MM.1S (cell line): ENCODE results near the gene DOCK4.
"Not testable (repeated sequence)": the region's sequence is repeated elsewhere in the genome, so short reads cannot be mapped to it uniquely, and the experiment has no call there.

Experiments used
- DNase-seq: peaks from one replicate; pipeline ENCODE4 v3.0.0-alpha.2; 2015
- H2AFZ ChIP-seq: fragments of 300-600 bp; sonication (generic); 2 replicates; pipeline ENCODE4 v1.6.0; 2016; ENCODE audit warnings: antibody characterized with exemption, low read length
- H3F3A ChIP-seq: fragments of 300-600 bp; sonication (generic); 2 replicates; pipeline ENCODE4 v1.6.1; 2016; ENCODE audit warnings: mild to moderate bottlenecking, antibody characterized with exemption, low read length, moderate library complexity, mixed read lengths; ENCODE audit not compliant: insufficient read depth
- H3K27ac ChIP-seq: fragments of 300-600 bp; sonication (generic); 2 replicates; pipeline ENCODE4 v1.5.1; 2016; ENCODE audit warnings: mild to moderate bottlenecking, low read length
- H3K27me3 ChIP-seq: fragments of 300-600 bp; sonication (generic); replicated peaks from 2 replicates; pipeline ENCODE4 v1.6.0; 2016; ENCODE audit warnings: low read length; ENCODE audit not compliant: insufficient read depth
- H3K36me3 ChIP-seq: fragments of 300-600 bp; sonication (generic); replicated peaks from 2 replicates; pipeline ENCODE4 v1.6.1; 2016; ENCODE audit warnings: mild to moderate bottlenecking, low read length, mixed read lengths; ENCODE audit not compliant: insufficient read depth
- H3K4me1 ChIP-seq: fragments of 300-600 bp; sonication (generic); 2 replicates; pipeline ENCODE4 v1.6.1; 2016; ENCODE audit warnings: low read length, mixed read lengths
- H3K4me2 ChIP-seq: fragments of 300-600 bp; sonication (generic); 2 replicates; pipeline ENCODE4 v1.6.0; 2016; ENCODE audit warnings: low read depth, low read length
- H3K4me3 ChIP-seq: fragments of 300-600 bp; sonication (generic); 2 replicates; pipeline ENCODE4 v1.5.1; 2016; ENCODE audit warnings: low read length, mixed read lengths
- H3K79me2 ChIP-seq: fragments of 300-600 bp; sonication (generic); 2 replicates; pipeline ENCODE4 v1.6.1; 2016; ENCODE audit warnings: mixed run types, low read length, mixed read lengths
- H3K9ac ChIP-seq: fragments of 300-600 bp; sonication (generic); 2 replicates; pipeline ENCODE4 v1.6.1; 2016; ENCODE audit warnings: low read length, mixed read lengths
- H3K9me2 ChIP-seq: fragments of 300-600 bp; sonication (generic); replicated peaks from 2 replicates; pipeline ENCODE4 v1.6.1; 2016; ENCODE audit warnings: mild to moderate bottlenecking, low read length, mixed read lengths; ENCODE audit not compliant: insufficient read depth
- H3K9me3 ChIP-seq: fragments of 300-600 bp; sonication (generic); replicated peaks from 2 replicates; pipeline ENCODE4 v1.6.1; 2016; ENCODE audit warnings: mild to moderate bottlenecking, low read length, mixed read lengths; ENCODE audit not compliant: insufficient read depth
- H4K20me1 ChIP-seq: fragments of 300-600 bp; sonication (generic); 2 replicates; pipeline ENCODE4 v1.6.1; 2016; ENCODE audit warnings: mild to moderate bottlenecking, low read length, moderate library complexity, mixed read lengths; ENCODE audit not compliant: insufficient read depth
- EZH2 ChIP-seq: fragments of 300-600 bp; sonication (generic); optimal IDR thresholded peaks from 2 replicates; pipeline ENCODE3; 2017; ENCODE audit warnings: low read depth, mild to moderate bottlenecking, antibody characterized with exemption, low read length, mixed read lengths
- EZH2phosphoT487 ChIP-seq: fragments of 300-600 bp; sonication (generic); IDR thresholded peaks from 2 replicates; pipeline ENCODE4 v1.6.1; 2018; ENCODE audit warnings: antibody characterized with exemption, low read length
- TF ChIP-seq, protein P1 (sequence below): fragments of 300-600 bp; sonication (generic); IDR thresholded peaks from 2 replicates; pipeline ENCODE4 v1.5.1; 2016; ENCODE audit warnings: antibody characterized with exemption, low read length, mixed read lengths

The DOCK4 gene

DNA sequence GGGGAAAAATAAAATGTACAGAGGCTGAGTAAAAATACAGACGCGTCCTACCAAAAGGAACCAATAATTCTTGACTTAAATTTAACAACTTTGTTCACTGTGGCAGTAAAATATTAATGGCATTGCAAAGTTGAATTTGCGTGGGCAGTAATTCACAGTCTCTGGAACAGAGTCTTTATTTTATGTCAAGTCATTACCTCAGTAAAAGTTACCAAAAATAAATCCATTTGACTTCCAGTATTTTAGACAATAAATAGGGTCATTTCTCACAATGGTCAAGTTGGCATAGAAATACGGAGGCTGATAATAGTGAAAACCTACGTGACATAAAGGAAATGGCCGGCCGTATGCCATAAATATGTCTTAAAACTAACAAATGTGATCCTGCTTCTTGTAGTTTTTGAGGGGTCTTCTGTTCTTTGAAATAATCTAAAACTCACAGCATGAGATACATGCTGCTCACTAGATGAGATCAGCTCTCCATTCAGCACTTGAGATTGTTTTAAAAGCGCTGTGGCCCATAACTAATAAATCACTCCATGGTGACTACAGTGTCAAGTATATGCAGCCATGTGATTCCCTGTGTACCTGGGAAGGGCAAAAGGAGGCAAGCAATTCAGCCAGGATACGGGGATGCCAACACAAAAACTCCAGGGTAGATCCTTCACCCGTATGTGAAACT lies 75.3 kb downstream of the DOCK4 start:
- peaks cover 3% of the 10 kb centered on the region; the same call in 1 of the 2 replicates for H3K4me1 ChIP-seq

DNA sequence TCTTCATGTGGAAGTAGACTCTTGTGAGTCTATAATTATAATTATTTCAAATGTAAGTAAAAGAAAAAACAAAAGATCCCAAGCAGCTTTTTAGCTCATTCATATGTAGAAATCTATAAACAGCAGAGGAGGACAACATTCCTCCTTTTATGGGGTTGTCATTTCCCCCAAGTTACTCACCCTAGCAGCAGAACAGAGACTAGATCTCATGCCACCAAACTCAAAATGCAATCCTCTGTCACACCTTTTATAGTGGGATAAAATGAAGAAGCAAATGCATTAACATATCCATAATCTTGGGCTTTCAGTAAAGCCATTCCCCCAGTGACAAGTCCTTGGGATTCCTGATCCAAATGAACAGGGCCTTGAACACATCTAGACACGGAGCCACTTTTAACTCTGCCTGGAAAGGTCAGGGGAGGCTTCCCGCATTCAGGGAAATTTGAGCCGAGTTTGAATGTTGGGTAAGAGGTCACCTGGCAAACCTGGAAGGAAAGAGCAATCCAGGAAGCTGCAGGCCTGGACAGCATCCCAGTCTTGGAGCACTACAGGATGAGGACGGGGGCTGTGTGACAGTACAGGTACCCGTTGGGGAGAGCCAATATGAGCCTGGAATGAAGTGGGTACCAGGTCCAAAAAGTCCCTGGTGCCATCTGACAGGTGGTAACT lies 76.4 kb downstream of the DOCK4 start:
- Histone ChIP-seq H3K9me3 (no peaks in the 10 kb centered on the region), H2AFZ (no peak overlapping the region), H3K9me2 (no peaks in the 10 kb centered on the region), H3K4me3 (no peak overlapping the region), H3K27ac (no peak overlapping the region), H3K4me2 (no peak overlapping the region), H3F3A (no peaks in the 10 kb centered on the region), H3K79me2 (peaks cover 78% of the 10 kb centered on the region), H3K9ac (no peak overlapping the region), H3K27me3 (no peaks in the 10 kb centered on the region), H3K4me1 (peaks cover 11% of the 10 kb centered on the region), H4K20me1 (no peaks in the 10 kb centered on the region), H3K36me3 (no peaks in the 10 kb centered on the region)
- no peak for DNase-seq
- TF ChIP-seq EZH2phosphoT487: no peak
- TF ChIP-seq, protein P1, sequence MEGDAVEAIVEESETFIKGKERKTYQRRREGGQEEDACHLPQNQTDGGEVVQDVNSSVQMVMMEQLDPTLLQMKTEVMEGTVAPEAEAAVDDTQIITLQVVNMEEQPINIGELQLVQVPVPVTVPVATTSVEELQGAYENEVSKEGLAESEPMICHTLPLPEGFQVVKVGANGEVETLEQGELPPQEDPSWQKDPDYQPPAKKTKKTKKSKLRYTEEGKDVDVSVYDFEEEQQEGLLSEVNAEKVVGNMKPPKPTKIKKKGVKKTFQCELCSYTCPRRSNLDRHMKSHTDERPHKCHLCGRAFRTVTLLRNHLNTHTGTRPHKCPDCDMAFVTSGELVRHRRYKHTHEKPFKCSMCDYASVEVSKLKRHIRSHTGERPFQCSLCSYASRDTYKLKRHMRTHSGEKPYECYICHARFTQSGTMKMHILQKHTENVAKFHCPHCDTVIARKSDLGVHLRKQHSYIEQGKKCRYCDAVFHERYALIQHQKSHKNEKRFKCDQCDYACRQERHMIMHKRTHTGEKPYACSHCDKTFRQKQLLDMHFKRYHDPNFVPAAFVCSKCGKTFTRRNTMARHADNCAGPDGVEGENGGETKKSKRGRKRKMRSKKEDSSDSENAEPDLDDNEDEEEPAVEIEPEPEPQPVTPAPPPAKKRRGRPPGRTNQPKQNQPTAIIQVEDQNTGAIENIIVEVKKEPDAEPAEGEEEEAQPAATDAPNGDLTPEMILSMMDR: no peak
- no peak for TF ChIP-seq EZH2

More for the DNA sequence above, 75.3 kb downstream of the DOCK4 start:
- no peaks in the 10 kb centered on the region for H3K36me3 ChIP-seq
- H4K20me1 ChIP-seq: no peaks in the 10 kb centered on the region
- peaks cover 78% of the 10 kb centered on the region for H3K79me2 ChIP-seq
- no peak overlapping the region for H3K27ac ChIP-seq
- DNase-seq: no peak
- H2AFZ ChIP-seq: no peak overlapping the region
- no peaks in the 10 kb centered on the region for H3K9me3 ChIP-seq
- H3K27me3 ChIP-seq: no peaks in the 10 kb centered on the region
- no peaks in the 10 kb centered on the region for H3K9me2 ChIP-seq
- H3K4me2 ChIP-seq: no peak overlapping the region
- H3K4me3 ChIP-seq: no peak overlapping the region
- no peaks in the 10 kb centered on the region for H3F3A ChIP-seq
- TF ChIP-seq, protein P1: no peak
- no peak for TF ChIP-seq EZH2phosphoT487
- TF ChIP-seq EZH2: no peak
- no peak overlapping the region for H3K9ac ChIP-seq

DNA sequence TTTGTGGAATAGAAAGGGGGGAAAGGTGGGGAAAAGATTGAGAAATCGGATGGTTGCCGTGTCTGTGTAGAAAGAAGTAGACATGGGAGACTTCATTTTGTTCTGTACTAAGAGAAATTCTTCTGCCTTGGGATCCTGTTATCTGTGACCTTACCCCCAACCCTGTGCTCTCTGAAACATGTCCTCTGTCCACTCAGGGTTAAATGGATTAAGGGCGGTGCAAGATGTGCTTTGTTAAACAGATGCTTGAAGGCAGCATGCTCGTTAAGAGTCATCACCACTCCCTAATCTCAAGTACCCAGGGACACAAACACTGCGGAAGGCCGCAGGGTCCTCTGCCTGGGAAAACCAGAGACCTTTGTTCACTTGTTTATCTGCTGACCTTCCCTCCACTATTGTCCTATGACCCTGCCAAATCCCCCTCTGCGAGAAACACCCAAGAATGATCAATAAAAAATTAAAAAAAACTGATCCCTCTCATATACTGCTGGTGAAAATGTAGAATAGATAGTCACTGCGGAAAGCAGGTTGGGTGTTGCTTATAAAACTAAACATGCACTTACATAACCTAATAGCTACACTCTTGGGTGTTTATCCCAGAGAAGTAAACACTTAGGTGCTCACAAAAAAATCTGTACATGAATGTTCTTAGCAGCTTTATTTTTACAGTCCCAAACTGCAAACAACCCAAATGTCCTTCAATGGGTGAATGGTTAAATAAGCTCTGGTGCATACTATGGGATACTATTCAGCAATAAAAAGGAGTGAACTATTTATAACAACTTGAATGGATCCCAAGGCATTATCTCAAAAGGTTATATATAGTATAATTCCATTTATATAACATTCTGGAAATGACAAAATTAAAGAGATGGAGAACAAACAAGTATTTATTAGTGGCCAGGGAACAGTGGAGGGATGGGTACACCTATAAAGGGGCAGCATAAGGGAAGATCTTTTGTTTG lies 77.5 kb downstream of the DOCK4 start:
- Histone ChIP-seq H3K4me1 (peaks cover 11% of the 10 kb centered on the region), H3K79me2 (peaks cover 78% of the 10 kb centered on the region)
- H3F3A ChIP-seq, H4K20me1 ChIP-seq, H3K27me3 ChIP-seq, H2AFZ ChIP-seq, H3K9me2 ChIP-seq, H3K27ac ChIP-seq, H3K9me3 ChIP-seq, H3K4me2 ChIP-seq, H3K36me3 ChIP-seq, H3K4me3 ChIP-seq, H3K9ac ChIP-seq, DNase-seq: not testable (repeated sequence)

DNA sequence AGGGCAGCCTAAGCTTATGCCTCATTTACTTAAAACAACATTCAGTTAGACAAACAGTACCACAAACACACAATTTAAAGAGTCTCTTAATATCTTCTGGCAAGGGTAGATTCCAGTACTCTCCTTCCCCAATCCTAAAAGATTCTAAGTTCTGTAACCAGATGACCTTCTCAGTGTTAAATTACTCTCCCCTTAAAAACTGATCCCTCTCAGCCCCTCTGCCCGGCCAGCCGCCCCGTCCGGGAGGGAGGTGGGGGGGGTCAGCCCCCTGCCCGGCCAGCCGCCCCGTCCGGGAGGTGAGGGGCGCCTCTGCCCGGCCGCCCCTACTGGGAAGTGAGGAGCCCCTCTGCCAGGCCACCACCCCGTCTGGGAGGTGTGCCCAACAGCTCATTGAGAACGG lies 78.2 kb downstream of the DOCK4 start:
- H3K27ac ChIP-seq, H3K9me3 ChIP-seq, H3K9ac ChIP-seq, H3K4me3 ChIP-seq, DNase-seq, H3F3A ChIP-seq, H3K36me3 ChIP-seq, H3K27me3 ChIP-seq, H2AFZ ChIP-seq, H4K20me1 ChIP-seq, H3K4me2 ChIP-seq, H3K9me2 ChIP-seq: not testable (repeated sequence)
- peaks cover 11% of the 10 kb centered on the region for H3K4me1 ChIP-seq
- peaks cover 78% of the 10 kb centered on the region for H3K79me2 ChIP-seq
